GM23338 (cell line): ENCODE results near the gene TAS2R31. TPM values are rescaled to one million over a fixed set of nuclear protein-coding genes. Genes with fewer than 3 reads are reported as not detected.

ENCODE experiments used
- ATAC-seq: fragments of 200-7000 bp; cut with Tn5 transposase; 3 replicates; pipeline ENCODE4 v1.9.1; 2020
- DNase-seq: peaks from one replicate; pipeline ENCODE4 v3.0.0-alpha.2; 2015; ENCODE audit warnings: low spot score
- H2AFZ ChIP-seq: fragments of 200-600 bp; sonication (generic); 2 replicates; pipeline ENCODE4 v1.8.0; 2016; ENCODE audit warnings: antibody characterized with exemption, mild to moderate bottlenecking, moderate library complexity
- H3F3A ChIP-seq: fragments of 200-600 bp; sonication (generic); replicated peaks from 2 replicates; pipeline ENCODE4 v1.8.0; 2017; ENCODE audit warnings: antibody characterized with exemption, mixed run types, low read depth
- H3K27ac ChIP-seq: fragments of 200-600 bp; sonication (generic); 2 replicates; pipeline ENCODE4 v1.6.1; 2016; ENCODE audit warnings: low read depth
- H3K27me3 ChIP-seq: fragments of 200-600 bp; sonication (generic); 2 replicates; pipeline ENCODE4 v1.8.0; 2016; ENCODE audit warnings: mild to moderate bottlenecking, mixed run types, moderate library complexity; ENCODE audit not compliant: insufficient read depth
- H3K36me3 ChIP-seq: fragments of 200-600 bp; sonication (generic); 2 replicates; pipeline ENCODE4 v1.8.0; 2016; ENCODE audit warnings: mild to moderate bottlenecking; ENCODE audit not compliant: insufficient read depth
- H3K4me1 ChIP-seq: fragments of 200-600 bp; sonication (generic); 2 replicates; pipeline ENCODE4 v1.8.0; 2016; ENCODE audit warnings: mild to moderate bottlenecking, moderate library complexity; ENCODE audit not compliant: insufficient read depth
- H3K4me2 ChIP-seq: fragments of 200-600 bp; sonication (generic); 2 replicates; pipeline ENCODE4 v1.7.1; 2017; ENCODE audit warnings: mixed run types
- H3K4me3 ChIP-seq: fragments of 200-600 bp; sonication (generic); 2 replicates; pipeline ENCODE4 v1.6.1; 2016; ENCODE audit warnings: mixed run types
- H3K79me2 ChIP-seq: fragments of 200-600 bp; sonication (generic); replicated peaks from 2 replicates; pipeline ENCODE4 v1.8.0; 2017; ENCODE audit warnings: mild to moderate bottlenecking; ENCODE audit not compliant: insufficient read depth
- H3K9me2 ChIP-seq: fragments of 200-600 bp; sonication (generic); 2 replicates; pipeline ENCODE4 v1.8.0; 2017; ENCODE audit not compliant: insufficient read depth
- H4K20me1 ChIP-seq: fragments of 200-600 bp; sonication (generic); replicated peaks from 2 replicates; pipeline ENCODE4 v1.8.0; 2017; ENCODE audit warnings: mild to moderate bottlenecking; ENCODE audit not compliant: insufficient read depth
- H3K27ac Mint-ChIP-seq: 2 replicates; pipeline ENCODE4 v1.8.0; 2020; ENCODE audit warnings: inconsistent platforms, mild to moderate bottlenecking, moderate library complexity, mixed read lengths
- H3K27me3 Mint-ChIP-seq: 3 replicates; pipeline ENCODE4 v1.8.0; 2022; ENCODE audit warnings: low read depth, mild to moderate bottlenecking, moderate library complexity, mixed read lengths, inconsistent platforms; ENCODE audit not compliant: insufficient read depth, poor library complexity
- H3K36me3 Mint-ChIP-seq: 3 replicates; pipeline ENCODE4 v1.8.0; 2021; ENCODE audit warnings: low read depth, mild to moderate bottlenecking, inconsistent platforms, moderate library complexity, mixed read lengths
- H3K4me1 Mint-ChIP-seq: 3 replicates; pipeline ENCODE4 v1.8.0; 2020; ENCODE audit warnings: mild to moderate bottlenecking, inconsistent platforms, mixed read lengths
- H3K4me3 Mint-ChIP-seq: 3 replicates; pipeline ENCODE4 v1.8.0; 2021; ENCODE audit warnings: moderate library complexity, mild to moderate bottlenecking, inconsistent platforms, mixed read lengths
- H3K9me3 Mint-ChIP-seq: 3 replicates; pipeline ENCODE4 v1.8.0; 2020; ENCODE audit warnings: moderate library complexity, mild to moderate bottlenecking, inconsistent platforms, mixed read lengths
- CREB1 ChIP-seq: fragments of 250-450 bp; sonication (Bioruptor Pico); IDR thresholded peaks from 2 replicates; pipeline ENCODE4 v1.5.0; 2020; ENCODE audit warnings: low read depth, mild to moderate bottlenecking, moderate library complexity
- CTCF ChIP-seq, 2 experiments: fragments of 200-600 bp in 1 of 2; sonication (generic) in 1 of 2; conservative IDR thresholded peaks; 2 replicates each; pipeline versions ENCODE4 v1.5.1 to v1.6.1; 2016 to 2017; ENCODE audit warnings: antibody characterized with exemption in 2 of 2, low read depth in 2 of 2, mild to moderate bottlenecking in 2 of 2, moderate library complexity in 1 of 2
- ETS1 ChIP-seq: IDR thresholded peaks from 2 replicates; pipeline ENCODE4 v1.6.1; 2016; ENCODE audit warnings: antibody characterized with exemption
- EZH2 ChIP-seq: fragments of 200-600 bp; sonication (generic); IDR thresholded peaks from one replicate; pipeline ENCODE4 v1.8.0; 2017; ENCODE audit warnings: antibody characterized with exemption, mild to moderate bottlenecking, low read depth; ENCODE audit not compliant: unreplicated experiment
- EZH2phosphoT487 ChIP-seq: fragments of 200-600 bp; sonication (generic); IDR thresholded peaks from one replicate; pipeline ENCODE4 v1.8.1; 2018; ENCODE audit warnings: antibody characterized with exemption; ENCODE audit not compliant: unreplicated experiment
- JUNB ChIP-seq: IDR thresholded peaks from one replicate; pipeline ENCODE4 v1.6.1; 2016; ENCODE audit warnings: antibody characterized with exemption; ENCODE audit not compliant: unreplicated experiment
- NANOG ChIP-seq: IDR thresholded peaks from 2 replicates; pipeline ENCODE4 v1.6.1; 2016; ENCODE audit warnings: antibody characterized with exemption, borderline replicate concordance
- POLR2AphosphoS5 ChIP-seq: IDR thresholded peaks from 2 replicates; pipeline ENCODE4 v1.6.1; 2016; ENCODE audit warnings: antibody characterized with exemption, low read depth
- REST ChIP-seq: IDR thresholded peaks from one replicate; pipeline ENCODE4 v1.6.1; 2018; ENCODE audit warnings: antibody characterized with exemption; ENCODE audit not compliant: unreplicated experiment
- STAT1 ChIP-seq: IDR thresholded peaks from one replicate; pipeline ENCODE4 v1.6.1; 2016; ENCODE audit warnings: antibody characterized with exemption; ENCODE audit not compliant: unreplicated experiment
- ZNF114 ChIP-seq: fragments of 250-450 bp; sonication (Bioruptor Pico); IDR thresholded peaks from 2 replicates; pipeline ENCODE4 v1.5.0; 2020; ENCODE audit warnings: mild to moderate bottlenecking, moderate library complexity
- ZNF331 ChIP-seq: fragments of 250-450 bp; sonication (Bioruptor Pico); IDR thresholded peaks from 2 replicates; pipeline ENCODE4 v1.5.0; 2020; ENCODE audit warnings: low read depth, mild to moderate bottlenecking, moderate library complexity
- ZNF462 ChIP-seq: fragments of 250-450 bp; sonication (Bioruptor Pico); IDR thresholded peaks from 2 replicates; pipeline ENCODE4 v1.5.0; 2020; ENCODE audit warnings: mild to moderate bottlenecking, moderate library complexity
- polyA plus RNA-seq: library from polyadenylated mRNA; unstranded; fragments of >200 nt; fragmentation: Nextera tagmentation; extraction: Ambion mirVana; gene quantifications from 2 replicates; pipeline ENCODE4 v1.2.1, GENCODE V29; 2016
- total RNA-seq: library from RNA; depleted of rRNA; stranded (reverse); fragments of >200 nt; shearing (Covaris generic); gene quantifications from 2 replicates; pipeline ENCODE4 v1.2.3, GENCODE V29; 2014

Gene TAS2R31
- total and polyA plus RNA-seq, 2 experiments from 2014 or later = 12.9 TPM; not detected in 1

GRCh38 chr12:11007608-11008007, 23.6 kb downstream of the TAS2R31 start:
- Mint-ChIP-seq H3K27ac (no peak overlapping the region), H3K9me3 (no peaks in the 10 kb centered on the region)

More at GRCh38 chr12:11007608-11008007, 23.6 kb downstream of the TAS2R31 start:
- H3F3A ChIP-seq = no peaks in the 10 kb centered on the region
- H3K4me3 ChIP-seq = no peak overlapping the region
- H3K79me2 ChIP-seq = no peaks in the 10 kb centered on the region
- H3K36me3 Mint-ChIP-seq = no peaks in the 10 kb centered on the region
- no peak overlapping the region for H2AFZ ChIP-seq
- no peak overlapping the region for H3K4me3 Mint-ChIP-seq
- H3K36me3 ChIP-seq = no peaks in the 10 kb centered on the region
- H3K27me3 ChIP-seq = no peaks in the 10 kb centered on the region
- no peak overlapping the region for H3K27ac ChIP-seq
- no peaks in the 10 kb centered on the region for H4K20me1 ChIP-seq
- no peaks in the 10 kb centered on the region for H3K27me3 Mint-ChIP-seq
- H3K4me1 Mint-ChIP-seq = peaks cover 8% of the 10 kb centered on the region; the same call in 2 of the 3 replicates
- TF ChIP-seq ZNF331 (CRISPR knock-in tag) (no peak), CREB1 (CRISPR knock-in tag) (no peak), STAT1 (no peak), REST (no peak), EZH2phosphoT487 (no peak), JUNB (no peak), NANOG (no peak), ZNF114 (CRISPR knock-in tag) (no peak), POLR2AphosphoS5 (no peak), EZH2 (no peak), ZNF462 (CRISPR knock-in tag) (no peak), ETS1 (no peak), CTCF (conservative IDR thresholded peaks at IDR 0.05; ENCODE audit: low read depth in 2 of 2) (no peak)
- no peak overlapping the region for H3K4me2 ChIP-seq
- DNase-seq (no peak), ATAC-seq (no peak)
- no peaks in the 10 kb centered on the region for H3K4me1 ChIP-seq
- no peaks in the 10 kb centered on the region for H3K9me2 ChIP-seq
